HTERT RPE-1 (cell line): ENCODE results near the gene TEX52.
"Not testable (repeated sequence)": the region's sequence is repeated elsewhere in the genome, so short reads cannot be mapped to it uniquely, and the experiment has no call there.

Source experiments
- in situ Hi-C: fragments of 300-500 bp; cut with MboI; formaldehyde crosslinking; loops from 4 replicates; pipeline ENCODE4 v1.14.3; 2020; ENCODE audit warnings: low sequenced_read_pairs

TEX52 gene

GRCh38 chr12:2868986-2869632 is 12.3 kb upstream of the TEX52 start:
- in situ Hi-C loops: not testable (repeated sequence)

- in situ Hi-C loops: no loop called here
These were observed 7.4 kb upstream of the TEX52 start for GRCh38 chr12:2864198-2864597.

- in situ Hi-C loops: not testable (repeated sequence)
These were observed 6.6 kb upstream of the TEX52 start for GRCh38 chr12:2863402-2863801.

- in situ Hi-C loops: no loop called here
These were observed 6.0 kb upstream of the TEX52 start for GRCh38 chr12:2862876-2863275.

- in situ Hi-C loops: no loop called here
These were observed 3.3 kb upstream of the TEX52 start for GRCh38 chr12:2860170-2860569.

GRCh38 chr12:2858944-2859421 is 2.1 kb upstream of the TEX52 start:
- in situ Hi-C loops: no loop called here

- in situ Hi-C loops: no loop called here
These were observed 1.5 kb upstream of the TEX52 start for GRCh38 chr12:2858334-2858733.

- in situ Hi-C loops: no loop called here
These were observed 737 bp upstream of the TEX52 start for GRCh38 chr12:2857576-2857975.

- in situ Hi-C loops: no loop called here
These were observed 788 bp downstream of the TEX52 start for GRCh38 chr12:2856051-2856450.

GRCh38 chr12:2855546-2855945 is 1.3 kb downstream of the TEX52 start:
- in situ Hi-C loops: no loop called here

- in situ Hi-C loops: no loop called here
These were observed 2.0 kb downstream of the TEX52 start for GRCh38 chr12:2854669-2855453.

- in situ Hi-C loops: no loop called here
These were observed 3.2 kb downstream of the TEX52 start for GRCh38 chr12:2853626-2854025.

GRCh38 chr12:2851931-2852330 is 4.9 kb downstream of the TEX52 start:
- in situ Hi-C loops: no loop called here

GRCh38 chr12:2845280-2845679 is 11.6 kb downstream of the TEX52 start:
- in situ Hi-C loops: no loop called here

GRCh38 chr12:2844786-2845185 is 12.1 kb downstream of the TEX52 start:
- in situ Hi-C loops: no loop called here

GRCh38 chr12:2842948-2843347 is 13.9 kb downstream of the TEX52 start:
- in situ Hi-C loops: no loop called here

- in situ Hi-C loops: no loop called here
These were observed 15.7 kb downstream of the TEX52 start for GRCh38 chr12:2841056-2841650.

- in situ Hi-C loops: no loop called here
These were observed 20.3 kb downstream of the TEX52 start for GRCh38 chr12:2836574-2836973.

- in situ Hi-C loops: no loop called here
These were observed 21.0 kb downstream of the TEX52 start for GRCh38 chr12:2835691-2836403.

- in situ Hi-C loops: no loop called here
These were observed 22.0 kb downstream of the TEX52 start, which contains the start of gene NRIP2 for GRCh38 chr12:2834581-2835491. NRIP2 (minus strand) TSS chr12:2835035; CDS start chr12:2834983, 52 bp downstream.
